Measurements from ENCODE around the gene STARD13. TPM values are rescaled to one million over a fixed set of nuclear protein-coding genes. Genes with fewer than 3 reads are reported as not detected.

The STARD13 gene
- total RNA-seq, 4 donors from 2014 or later = 36.8 to 65.6 (median 46.0) TPM

- intact Hi-C loops (cut with DNase I; ENCODE audit: low total_unique reads) = no loop called here
- Histone ChIP-seq H3K4me3 (no peak overlapping the region), H3K9me3 (no peaks in the 10 kb centered on the region), H3K36me3 (no peaks in the 10 kb centered on the region), H3K4me1 (no peaks in the 10 kb centered on the region), H3K27ac (no peak overlapping the region), H3K27me3 (no peaks in the 10 kb centered on the region)
- TF ChIP-seq POLR2A (IDR thresholded peaks at IDR 0.05) (no peak), CTCF (IDR thresholded peaks at IDR 0.05) (no peak)
- DNase-seq = no peak
Measured at GRCh38 chr13:33292712-33293111, 7.2 kb upstream of the STARD13 start.

- Histone ChIP-seq H3K4me1 (no peaks in the 10 kb centered on the region), H3K27me3 (no peaks in the 10 kb centered on the region), H3K27ac (no peak overlapping the region), H3K4me3 (no peak overlapping the region), H3K36me3 (no peaks in the 10 kb centered on the region), H3K9me3 (no peaks in the 10 kb centered on the region)
- TF ChIP-seq CTCF (IDR thresholded peaks at IDR 0.05) (no peak), POLR2A (IDR thresholded peaks at IDR 0.05) (no peak)
- DNase-seq = no peak
- intact Hi-C loops (cut with DNase I; ENCODE audit: low total_unique reads) = no loop called here
Measured at GRCh38 chr13:33290421-33290965, 4.9 kb upstream of the STARD13 start.

GRCh38 chr13:33289966-33290365 is 4.4 kb upstream of the STARD13 start:
- Histone ChIP-seq H3K27ac (no peak overlapping the region), H3K4me1 (no peaks in the 10 kb centered on the region)
- intact Hi-C loops (cut with DNase I; ENCODE audit: low total_unique reads) = loop anchor here (5.0 kb wide), 1 partner anchor 252 kb away; no protein-coding TSS in a partner anchor

GRCh38 chr13:33287142-33287882 is 1.8 kb upstream of the STARD13 start:
- Histone ChIP-seq H3K9me3 (no peaks in the 10 kb centered on the region), H3K27ac (peak overlapping the region; percentile 94 to 98), H3K4me1 (peaks cover 0 to 6% of the 10 kb centered on the region in 2 donors), H3K27me3 (no peaks in the 10 kb centered on the region), H3K4me3 (no peak overlapping the region), H3K36me3 (no peaks in the 10 kb centered on the region)
- intact Hi-C loops (cut with DNase I; ENCODE audit: low total_unique reads) = loop anchor here (5.0 kb wide), 1 partner anchor 255 kb away; no protein-coding TSS in a partner anchor
- DNase-seq = no peak
- no peak for TF ChIP-seq CTCF (IDR thresholded peaks at IDR 0.05)
- no peak for TF ChIP-seq POLR2A (IDR thresholded peaks at IDR 0.05)

More at GRCh38 chr13:33289966-33290365, 4.4 kb upstream of the STARD13 start:
- Histone ChIP-seq H3K27me3 (no peaks in the 10 kb centered on the region), H3K36me3 (no peaks in the 10 kb centered on the region), H3K4me3 (no peak overlapping the region), H3K9me3 (no peaks in the 10 kb centered on the region)
- TF ChIP-seq CTCF (IDR thresholded peaks at IDR 0.05) (no peak), POLR2A (IDR thresholded peaks at IDR 0.05) (no peak)
- DNase-seq = no peak

- peak in 1 of 2 donors; percentile 38 for DNase-seq
- TF ChIP-seq CTCF (IDR thresholded peaks at IDR 0.05) = no peak
- no peak for TF ChIP-seq POLR2A (IDR thresholded peaks at IDR 0.05)
Measured at GRCh38 chr13:33286128-33286527, 573 bp upstream of the STARD13 start.

More at GRCh38 chr13:33286128-33286527, 573 bp upstream of the STARD13 start:
- peak overlapping the region; percentile 56 to 62 for H3K4me3 ChIP-seq
- no peaks in the 10 kb centered on the region for H3K36me3 ChIP-seq
- no peaks in the 10 kb centered on the region for H3K27me3 ChIP-seq
- H3K9me3 ChIP-seq = no peaks in the 10 kb centered on the region
- peak overlapping the region; percentile 94 to 98 for H3K27ac ChIP-seq
- H3K4me1 ChIP-seq = peaks cover 0 to 6% of the 10 kb centered on the region in 2 donors
- intact Hi-C loops (cut with DNase I; ENCODE audit: low total_unique reads) = loop anchor here (5.0 kb wide), 1 partner anchor 256 kb away; no protein-coding TSS in a partner anchor
